Mucosa of rectum (tissue), 2 donors: ENCODE measurements around the gene SBK3.

Experiments used
- H3K27ac ChIP-seq, 2 donors: one replicate each; pipeline ENCODE4 v1.7.0; 2013; ENCODE audit warnings: inconsistent platforms in 2 of 2, low read depth in 2 of 2, low read length in 2 of 2
- H3K27me3 ChIP-seq, 2 donors: one replicate each; pipeline ENCODE4 v1.7.0; 2013; ENCODE audit warnings: low read length in 2 of 2; ENCODE audit not compliant: control insufficient read depth in 2 of 2, insufficient read depth in 2 of 2
- H3K36me3 ChIP-seq, 2 donors: one replicate each; pipeline ENCODE4 v1.7.0; 2013; ENCODE audit warnings: low read length in 2 of 2; ENCODE audit not compliant: control insufficient read depth in 2 of 2, insufficient read depth in 2 of 2
- H3K4me1 ChIP-seq, 2 donors: one replicate each; pipeline ENCODE4 v1.7.0; 2013; ENCODE audit warnings: low read length in 2 of 2, mild to moderate bottlenecking in 1 of 2; ENCODE audit not compliant: control insufficient read depth in 2 of 2, insufficient read depth in 2 of 2
- H3K4me3 ChIP-seq, 2 donors: one replicate each; pipeline ENCODE4 v1.7.0; 2013; ENCODE audit warnings: low read length in 2 of 2
- H3K9ac ChIP-seq, 2 donors: one replicate each; pipeline ENCODE4 v1.7.0; 2013; ENCODE audit warnings: low read length in 2 of 2, low read depth in 1 of 2, mild to moderate bottlenecking in 1 of 2
- H3K9me3 ChIP-seq, 2 donors: one replicate each; pipeline ENCODE4 v1.7.0; 2013; ENCODE audit warnings: low read length in 2 of 2; ENCODE audit not compliant: control insufficient read depth in 2 of 2
- donor health status: healthy.
- donor health status: Normal muscosa, but diverticular disease.

Gene SBK3

DNA sequence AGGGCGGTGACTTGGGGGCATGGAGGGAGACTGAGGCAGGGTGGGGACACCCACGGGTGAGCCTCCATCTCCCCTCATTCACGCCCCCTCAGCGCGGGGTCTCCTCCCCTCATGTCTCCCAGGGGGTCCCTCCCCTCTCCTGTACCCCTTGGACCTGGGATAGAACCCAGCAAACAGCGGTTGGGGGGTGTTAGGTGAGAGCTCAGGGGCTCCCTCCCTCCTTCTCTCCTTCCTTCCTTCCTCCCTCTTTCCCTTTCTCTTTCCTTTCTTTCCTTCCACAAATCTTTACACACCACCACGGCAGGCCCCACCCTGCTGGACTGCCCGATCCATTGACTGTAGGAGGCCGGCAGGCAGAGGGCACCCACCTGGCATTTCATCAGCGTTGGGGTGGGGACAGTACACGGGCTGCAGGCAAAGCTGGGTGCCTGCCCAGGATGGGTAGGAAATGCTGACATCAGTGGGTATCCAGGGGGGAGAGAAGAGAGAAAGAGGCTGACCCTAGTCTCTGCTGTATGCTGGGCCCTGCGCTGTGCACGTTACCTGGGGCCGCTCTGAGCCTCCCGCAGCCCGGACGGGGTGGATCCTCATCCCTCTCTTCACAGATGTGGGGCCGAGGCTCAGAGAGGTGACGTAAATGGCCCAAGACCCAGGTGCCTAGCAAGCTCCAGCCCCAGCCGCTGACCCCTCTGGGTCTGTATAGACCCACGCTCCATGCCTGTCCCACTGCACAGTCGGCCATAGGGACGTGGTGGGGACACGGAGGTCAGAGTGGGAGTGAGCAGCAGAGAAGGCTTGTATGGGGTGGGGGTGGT is 53.6 kb downstream of the SBK3 start:
- H3K4me1 ChIP-seq: peaks cover 0 to 8% of the 10 kb centered on the region in 2 donors
- no peaks in the 10 kb centered on the region for H3K9me3 ChIP-seq
- no peaks in the 10 kb centered on the region for H3K36me3 ChIP-seq
- H3K27me3 ChIP-seq: peaks cover 3 to 9% of the 10 kb centered on the region in 2 donors
- H3K27ac ChIP-seq: peak overlapping the region in 1 of 2 donors; percentile 32
- no peak overlapping the region for H3K9ac ChIP-seq
- no peak overlapping the region for H3K4me3 ChIP-seq
